ENCODE results near the gene MYH2.

MYH2 gene

GRCh38 chr17:10516065-10516464, 33.4 kb downstream of the MYH2 start:
- no peak overlapping the region for H3K27ac ChIP-seq
- TF ChIP-seq, protein P1, sequence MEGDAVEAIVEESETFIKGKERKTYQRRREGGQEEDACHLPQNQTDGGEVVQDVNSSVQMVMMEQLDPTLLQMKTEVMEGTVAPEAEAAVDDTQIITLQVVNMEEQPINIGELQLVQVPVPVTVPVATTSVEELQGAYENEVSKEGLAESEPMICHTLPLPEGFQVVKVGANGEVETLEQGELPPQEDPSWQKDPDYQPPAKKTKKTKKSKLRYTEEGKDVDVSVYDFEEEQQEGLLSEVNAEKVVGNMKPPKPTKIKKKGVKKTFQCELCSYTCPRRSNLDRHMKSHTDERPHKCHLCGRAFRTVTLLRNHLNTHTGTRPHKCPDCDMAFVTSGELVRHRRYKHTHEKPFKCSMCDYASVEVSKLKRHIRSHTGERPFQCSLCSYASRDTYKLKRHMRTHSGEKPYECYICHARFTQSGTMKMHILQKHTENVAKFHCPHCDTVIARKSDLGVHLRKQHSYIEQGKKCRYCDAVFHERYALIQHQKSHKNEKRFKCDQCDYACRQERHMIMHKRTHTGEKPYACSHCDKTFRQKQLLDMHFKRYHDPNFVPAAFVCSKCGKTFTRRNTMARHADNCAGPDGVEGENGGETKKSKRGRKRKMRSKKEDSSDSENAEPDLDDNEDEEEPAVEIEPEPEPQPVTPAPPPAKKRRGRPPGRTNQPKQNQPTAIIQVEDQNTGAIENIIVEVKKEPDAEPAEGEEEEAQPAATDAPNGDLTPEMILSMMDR (conservative IDR thresholded peaks at IDR 0.05): no peak

DNA sequence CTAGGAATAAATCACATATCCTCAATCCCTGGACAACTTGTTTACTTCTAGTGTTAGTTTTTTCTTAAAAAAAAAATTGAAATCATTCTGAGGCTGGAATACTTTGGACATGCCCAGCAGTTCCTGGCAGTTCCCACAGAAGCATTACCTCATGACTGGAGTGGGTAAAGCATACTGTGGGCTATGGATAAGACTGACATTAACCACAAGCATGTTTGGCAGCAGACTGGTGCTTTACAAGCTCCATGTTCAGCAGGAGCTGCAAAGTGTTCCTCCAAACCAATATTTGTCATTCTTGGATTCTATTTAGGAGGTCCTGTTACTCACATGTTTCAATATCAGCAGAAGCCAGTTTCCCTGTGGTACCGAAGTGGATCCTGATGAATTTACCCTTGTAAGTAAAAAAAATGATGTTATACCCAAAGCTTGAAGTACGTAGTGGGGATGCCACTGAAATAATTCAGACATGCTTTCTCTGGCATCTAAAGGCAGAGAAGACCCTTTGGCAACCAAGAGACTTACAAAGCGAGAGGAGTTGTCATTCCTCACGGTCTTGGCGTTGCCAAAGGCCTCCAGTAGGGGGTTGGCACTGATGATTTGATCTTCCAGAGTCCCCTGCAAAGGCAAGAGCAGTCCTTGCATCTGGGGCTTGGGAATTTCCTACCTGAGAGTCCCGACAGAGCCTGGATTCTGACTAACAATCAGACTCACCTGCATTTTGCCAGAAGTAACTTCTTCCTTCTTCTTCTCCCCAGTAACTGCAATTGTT, 36.0 kb downstream of the MYH2 start:
- TF ChIP-seq, protein P1 (conservative IDR thresholded peaks at IDR 0.05): no peak
- H3K27ac ChIP-seq: no peak overlapping the region

DNA sequence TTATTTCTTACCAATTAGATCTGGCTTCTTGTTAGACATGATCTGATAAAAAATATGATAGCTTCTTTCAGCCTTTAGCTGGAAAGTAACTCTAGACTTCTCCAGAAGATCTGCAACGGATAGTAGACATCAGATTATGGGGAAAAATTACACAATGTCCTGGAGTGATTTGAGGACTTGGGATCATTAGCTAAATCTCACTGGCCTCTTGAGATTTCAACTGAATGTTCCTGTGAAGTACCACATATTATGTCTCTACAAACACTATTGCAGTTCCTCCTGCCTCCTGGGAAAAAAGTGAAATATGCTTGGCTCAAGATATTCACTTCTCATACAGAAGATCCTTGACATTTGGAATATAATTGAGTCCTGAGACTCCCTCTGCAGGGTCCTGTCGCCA, 36.6 kb downstream of the MYH2 start:
- TF ChIP-seq, protein P1 (conservative IDR thresholded peaks at IDR 0.05): no peak
- H3K27ac ChIP-seq: no peak overlapping the region

DNA sequence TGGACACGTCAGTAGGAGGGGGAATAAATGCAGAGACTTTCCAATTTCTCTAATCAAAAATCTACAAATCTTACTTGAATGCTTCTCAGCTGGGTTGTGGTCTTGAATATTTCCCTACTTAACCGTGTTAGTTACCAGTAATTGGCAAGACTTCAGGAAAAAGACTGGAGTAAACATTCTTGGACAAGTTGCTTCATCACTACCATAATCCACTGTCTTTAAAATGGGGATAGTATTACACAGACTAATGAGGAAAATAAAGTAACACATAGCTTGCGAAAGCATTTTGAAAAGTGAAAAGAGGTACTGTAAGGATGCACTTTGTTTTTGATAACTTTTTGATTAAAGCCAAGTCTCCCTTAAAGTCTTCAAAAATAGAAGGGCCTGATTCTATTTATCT, 49.5 kb downstream of the MYH2 start:
- TF ChIP-seq, protein P1 (conservative IDR thresholded peaks at IDR 0.05): no peak
- no peak overlapping the region for H3K27ac ChIP-seq

- TF ChIP-seq, protein P1 (conservative IDR thresholded peaks at IDR 0.05): no peak
- no peak overlapping the region for H3K27ac ChIP-seq
Observed at GRCh38 chr17:10492004-10492403, 57.5 kb downstream of the MYH2 start.

DNA sequence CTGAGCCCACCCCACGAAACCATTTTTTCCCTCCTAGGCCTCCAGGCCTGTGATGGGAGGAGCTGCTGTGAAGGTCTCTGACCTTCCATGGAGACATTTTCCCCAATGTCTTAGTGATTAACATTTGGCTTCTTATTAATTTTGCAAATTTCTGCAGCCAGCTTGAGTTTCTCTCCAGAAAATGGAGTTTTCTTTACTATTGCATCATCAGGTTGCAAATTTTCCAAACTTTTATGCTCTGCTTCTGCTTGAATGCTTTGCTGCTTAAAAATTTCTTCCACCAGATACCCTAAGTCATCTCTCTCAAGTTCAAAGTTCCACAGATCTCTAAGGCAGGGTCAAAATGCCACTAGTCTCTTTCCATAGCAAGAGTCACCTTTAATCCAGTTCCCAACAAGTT, 67.2 kb downstream of the MYH2 start:
- no peak overlapping the region for H3K27ac ChIP-seq
- TF ChIP-seq, protein P1 (conservative IDR thresholded peaks at IDR 0.05): no peak

GRCh38 chr17:10477701-10478100, 71.8 kb downstream of the MYH2 start:
- TF ChIP-seq, protein P1 (conservative IDR thresholded peaks at IDR 0.05): no peak
- no peak overlapping the region for H3K27ac ChIP-seq
